HG02973 (cell line): ENCODE data around the gene FAM228B.

Experiments used
- ATAC-seq: cut with Tn5 transposase; IDR thresholded peaks from one replicate; pipeline ENCODE4 v1.9.1; 2021; ENCODE audit warnings: moderate library complexity; ENCODE audit not compliant: unreplicated experiment

The FAM228B gene

GRCh38 chr2:24200799-24201198 is 77.5 kb downstream of the FAM228B start:
- ATAC-seq, result no peak

- ATAC-seq, result no peak
Measured at GRCh38 chr2:24203029-24203786, 79.9 kb downstream of the FAM228B start.

- ATAC-seq, result no peak
Measured at GRCh38 chr2:24203787-24204150, 80.5 kb downstream of the FAM228B start.

GRCh38 chr2:24204505-24204904 is 81.2 kb downstream of the FAM228B start:
- no peak for ATAC-seq

GRCh38 chr2:24205131-24205530 is 81.9 kb downstream of the FAM228B start:
- no peak for ATAC-seq

- no peak for ATAC-seq
Measured at GRCh38 chr2:24206242-24206641, 83.0 kb downstream of the FAM228B start.

- ATAC-seq, result no peak
Measured at GRCh38 chr2:24206714-24207113, 83.4 kb downstream of the FAM228B start.

- no peak for ATAC-seq
Measured at GRCh38 chr2:24207359-24207758, 84.1 kb downstream of the FAM228B start.

GRCh38 chr2:24208490-24208889 is 85.2 kb downstream of the FAM228B start:
- no peak for ATAC-seq

GRCh38 chr2:24209389-24210105 is 86.3 kb downstream of the FAM228B start:
- no peak for ATAC-seq

GRCh38 chr2:24210106-24210455 is 86.8 kb downstream of the FAM228B start:
- ATAC-seq, result no peak

GRCh38 chr2:24210723-24211122 is 87.5 kb downstream of the FAM228B start:
- ATAC-seq, result no peak

- no peak for ATAC-seq
Measured at GRCh38 chr2:24211408-24211807, 88.1 kb downstream of the FAM228B start.

- peak; percentile 96 for ATAC-seq
Measured at GRCh38 chr2:24214880-24215279, 91.6 kb downstream of the FAM228B start.
